ENCODE data around the gene BROX. TPM values are rescaled to one million over a fixed set of nuclear protein-coding genes. Genes with fewer than 3 reads are reported as not detected.
A peak's percentile ranks its signal among the peaks of the same experiment; 100 is the strongest.

Gene BROX
- total and polyA plus RNA-seq, 3 donors from 2014 or later: 20.8 to 41.3 (median 37.3) TPM

DNA sequence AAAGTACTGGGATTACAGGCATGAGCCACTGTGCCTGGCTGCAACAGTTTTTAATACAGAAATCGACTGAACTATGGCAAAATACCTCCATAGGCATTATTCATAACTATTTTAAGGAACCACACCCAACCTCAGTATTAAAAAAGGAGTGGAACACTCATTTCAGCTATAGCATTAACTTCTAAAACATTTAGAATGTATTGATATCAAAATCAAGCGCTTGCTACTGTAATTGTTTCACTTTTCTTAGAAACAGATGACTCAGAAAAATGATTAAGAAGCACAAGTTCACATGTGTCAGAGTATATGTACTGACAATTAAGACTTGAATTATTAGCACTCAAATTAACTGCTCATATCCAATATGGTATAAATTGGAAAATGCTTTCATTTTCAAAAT lies 15.2 kb upstream of the BROX start:
- no peak for DNase-seq
- TF ChIP-seq POLR2A (IDR thresholded peaks at IDR 0.05): no peak
- no peak for TF ChIP-seq CTCF (IDR thresholded peaks at IDR 0.05)
- H3K27me3 ChIP-seq: no peaks in the 10 kb centered on the region
- H3K27ac ChIP-seq: no peak overlapping the region
- no peaks in the 10 kb centered on the region for H3K9me3 ChIP-seq
- no peak overlapping the region for H3K4me3 ChIP-seq
- WGBS, 2 donors: 89 to 94% methylated on average over 2 of the region's 2 CpGs
- H3K36me3 ChIP-seq (ENCODE audit: low read depth, missing control alignments): no peaks in the 10 kb centered on the region
- intact Hi-C loops (cut with DNase I; ENCODE audit: low total_unique reads): no loop called here
- H3K4me1 ChIP-seq: peaks cover 3% of the 10 kb centered on the region

DNA sequence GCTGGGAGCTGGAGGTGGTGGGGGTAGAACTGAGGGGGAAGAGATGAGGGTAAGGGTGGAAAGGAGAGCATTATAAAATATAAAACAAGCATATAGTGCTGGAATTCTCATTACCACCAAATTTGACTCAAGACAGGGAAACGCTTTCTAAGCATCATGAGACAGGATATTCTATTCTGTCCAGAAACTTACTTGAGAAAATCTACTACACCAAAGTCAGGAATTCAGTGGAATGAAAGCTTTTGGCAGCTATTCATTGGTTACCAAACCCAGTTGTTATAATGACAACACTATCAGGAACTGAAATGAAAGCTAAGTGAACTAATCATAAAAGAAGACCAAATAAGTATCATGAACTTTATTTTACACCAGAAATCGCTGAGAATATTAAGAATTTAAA lies 14.5 kb upstream of the BROX start:
- Histone ChIP-seq H3K4me3 (no peak overlapping the region), H3K27me3 (no peaks in the 10 kb centered on the region), H3K9me3 (no peaks in the 10 kb centered on the region), H3K36me3 (ENCODE audit: low read depth, missing control alignments) (no peaks in the 10 kb centered on the region), H3K4me1 (peaks cover 3% of the 10 kb centered on the region), H3K27ac (no peak overlapping the region)
- no peak for TF ChIP-seq CTCF (IDR thresholded peaks at IDR 0.05)
- no peak for TF ChIP-seq POLR2A (IDR thresholded peaks at IDR 0.05)
- 66 to 72% methylated on average over 2 of the region's 2 CpGs for WGBS, 2 donors
- DNase-seq: no peak
- intact Hi-C loops (cut with DNase I; ENCODE audit: low total_unique reads): no loop called here

DNA sequence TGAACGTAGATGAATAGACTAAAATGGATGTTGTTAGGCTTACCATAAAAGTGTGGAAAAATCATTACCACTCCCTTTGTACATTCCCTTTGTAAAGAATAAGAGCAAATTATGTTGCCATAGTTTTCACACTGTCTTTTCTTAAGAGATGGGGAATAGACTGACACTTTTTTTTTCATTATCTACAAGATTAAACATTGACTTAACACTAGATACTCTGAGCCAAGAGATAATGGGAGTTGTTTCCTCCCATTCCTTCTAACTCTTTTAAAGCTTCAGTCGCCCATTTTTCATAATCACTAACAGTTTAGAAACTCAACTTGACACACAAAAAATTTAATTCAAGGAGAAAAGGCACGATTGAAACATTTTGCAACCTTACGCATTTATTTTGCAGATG lies 10.2 kb upstream of the BROX start:
- intact Hi-C loops (cut with DNase I; ENCODE audit: low total_unique reads): no loop called here
- DNase-seq: no peak
- Histone ChIP-seq H3K36me3 (ENCODE audit: low read depth, missing control alignments) (no peaks in the 10 kb centered on the region), H3K4me3 (no peak overlapping the region), H3K27me3 (no peaks in the 10 kb centered on the region), H3K27ac (peak overlapping the region; percentile 15 to 42), H3K9me3 (no peaks in the 10 kb centered on the region), H3K4me1 (peaks cover 4% of the 10 kb centered on the region)
- no peak for TF ChIP-seq CTCF (IDR thresholded peaks at IDR 0.05)
- TF ChIP-seq POLR2A (IDR thresholded peaks at IDR 0.05): no peak
- WGBS, 2 donors: 66 to 80% methylated on average over 4 of the region's 4 CpGs

GRCh38 chr1:222704260-222704659 lies 8.1 kb upstream of the BROX start:
- intact Hi-C loops (cut with DNase I; ENCODE audit: low total_unique reads): no loop called here

More at GRCh38 chr1:222704260-222704659, 8.1 kb upstream of the BROX start:
- no peak overlapping the region for H3K4me3 ChIP-seq
- H3K36me3 ChIP-seq (ENCODE audit: low read depth, missing control alignments): no peaks in the 10 kb centered on the region
- no peak for DNase-seq
- H3K9me3 ChIP-seq: no peaks in the 10 kb centered on the region
- no peaks in the 10 kb centered on the region for H3K27me3 ChIP-seq
- no peak overlapping the region for H3K27ac ChIP-seq
- TF ChIP-seq POLR2A (IDR thresholded peaks at IDR 0.05) (no peak), CTCF (IDR thresholded peaks at IDR 0.05) (no peak)
- WGBS, 2 donors: 78 to 90% methylated on average over 1 of the region's 1 CpG
- H3K4me1 ChIP-seq: peaks cover 11% of the 10 kb centered on the region

All from testis (tissue), 3 donors.